Measurements from ENCODE around the gene CYP26B1.

DNA sequence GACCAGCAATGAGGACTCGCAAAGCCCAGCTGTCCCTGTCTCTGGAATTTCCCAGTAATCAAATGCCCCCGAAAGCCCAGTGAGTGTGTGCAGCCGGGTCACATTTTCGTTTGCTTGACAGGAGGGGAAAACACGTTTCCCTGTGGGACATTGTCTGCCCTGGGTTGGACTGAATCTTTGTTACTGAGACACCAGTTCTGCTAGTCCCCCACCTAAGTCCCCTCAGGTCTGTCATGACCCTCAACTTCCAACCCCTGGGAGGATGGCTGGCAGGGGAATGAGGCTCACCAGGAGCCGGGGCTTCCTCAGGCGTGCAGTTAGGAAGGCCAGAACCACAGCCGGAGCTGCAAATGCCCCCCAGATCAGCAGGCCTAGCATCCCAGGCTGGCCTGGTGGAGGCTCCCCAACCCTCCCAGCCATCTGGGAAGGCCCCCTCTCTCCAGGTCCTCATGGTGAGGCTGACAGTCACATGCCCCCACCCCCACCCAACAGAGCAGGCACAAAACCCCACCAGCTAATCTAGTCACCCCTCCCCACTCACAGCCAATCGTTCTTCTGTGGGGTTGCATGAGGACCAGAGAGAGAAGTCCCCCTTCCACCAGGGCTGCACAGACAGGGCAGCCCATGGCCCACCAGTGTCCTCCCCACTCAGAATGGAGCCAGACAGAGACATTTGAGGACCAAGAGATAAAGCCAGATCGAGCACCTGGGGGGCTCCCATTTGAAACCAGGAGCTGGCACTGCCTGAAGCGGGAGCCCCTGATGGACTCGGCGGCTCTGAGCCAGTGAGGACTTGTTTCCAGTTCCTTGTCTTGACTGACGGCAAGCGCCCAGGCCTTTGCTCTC, 33.6 kb downstream of the CYP26B1 start:
- TF ChIP-seq ZNF565 (CRISPR knock-in tag; conservative IDR thresholded peaks at IDR 0.05; ENCODE audit: low read depth) (no peak), TCF4 (CRISPR knock-in tag; IDR thresholded peaks at IDR 0.05; ENCODE audit: borderline replicate concordance) (no peak), GLIS3 (CRISPR knock-in tag; IDR thresholded peaks at IDR 0.05) (no peak), ZC3H10 (CRISPR knock-in tag; IDR thresholded peaks at IDR 0.05) (no peak), RARB (CRISPR knock-in tag; IDR thresholded peaks at IDR 0.05) (no peak), ARNTL (CRISPR knock-in tag; IDR thresholded peaks at IDR 0.05; ENCODE audit: borderline replicate concordance, low read depth) (no peak), OSR1 (CRISPR knock-in tag; IDR thresholded peaks at IDR 0.05) (no peak), ZFP30 (CRISPR knock-in tag; IDR thresholded peaks at IDR 0.05) (no peak)
- TF ChIP-seq, protein P1, sequence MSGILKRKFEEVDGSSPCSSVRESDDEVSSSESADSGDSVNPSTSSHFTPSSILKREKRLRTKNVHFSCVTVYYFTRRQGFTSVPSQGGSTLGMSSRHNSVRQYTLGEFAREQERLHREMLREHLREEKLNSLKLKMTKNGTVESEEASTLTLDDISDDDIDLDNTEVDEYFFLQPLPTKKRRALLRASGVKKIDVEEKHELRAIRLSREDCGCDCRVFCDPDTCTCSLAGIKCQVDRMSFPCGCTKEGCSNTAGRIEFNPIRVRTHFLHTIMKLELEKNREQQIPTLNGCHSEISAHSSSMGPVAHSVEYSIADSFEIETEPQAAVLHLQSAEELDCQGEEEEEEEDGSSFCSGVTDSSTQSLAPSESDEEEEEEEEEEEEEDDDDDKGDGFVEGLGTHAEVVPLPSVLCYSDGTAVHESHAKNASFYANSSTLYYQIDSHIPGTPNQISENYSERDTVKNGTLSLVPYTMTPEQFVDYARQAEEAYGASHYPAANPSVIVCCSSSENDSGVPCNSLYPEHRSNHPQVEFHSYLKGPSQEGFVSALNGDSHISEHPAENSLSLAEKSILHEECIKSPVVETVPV (CRISPR knock-in tag; IDR thresholded peaks at IDR 0.05), result no peak
- TF ChIP-seq, protein P2, sequence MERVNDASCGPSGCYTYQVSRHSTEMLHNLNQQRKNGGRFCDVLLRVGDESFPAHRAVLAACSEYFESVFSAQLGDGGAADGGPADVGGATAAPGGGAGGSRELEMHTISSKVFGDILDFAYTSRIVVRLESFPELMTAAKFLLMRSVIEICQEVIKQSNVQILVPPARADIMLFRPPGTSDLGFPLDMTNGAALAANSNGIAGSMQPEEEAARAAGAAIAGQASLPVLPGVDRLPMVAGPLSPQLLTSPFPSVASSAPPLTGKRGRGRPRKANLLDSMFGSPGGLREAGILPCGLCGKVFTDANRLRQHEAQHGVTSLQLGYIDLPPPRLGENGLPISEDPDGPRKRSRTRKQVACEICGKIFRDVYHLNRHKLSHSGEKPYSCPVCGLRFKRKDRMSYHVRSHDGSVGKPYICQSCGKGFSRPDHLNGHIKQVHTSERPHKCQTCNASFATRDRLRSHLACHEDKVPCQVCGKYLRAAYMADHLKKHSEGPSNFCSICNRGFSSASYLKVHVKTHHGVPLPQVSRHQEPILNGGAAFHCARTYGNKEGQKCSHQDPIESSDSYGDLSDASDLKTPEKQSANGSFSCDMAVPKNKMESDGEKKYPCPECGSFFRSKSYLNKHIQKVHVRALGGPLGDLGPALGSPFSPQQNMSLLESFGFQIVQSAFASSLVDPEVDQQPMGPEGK (CRISPR knock-in tag; IDR thresholded peaks at IDR 0.05; ENCODE audit: borderline replicate concordance), result no peak
